Measurements from ENCODE around the gene TVP23C. TPM values are rescaled to one million over a fixed set of nuclear protein-coding genes. Genes with fewer than 3 reads are reported as not detected.
A peak's percentile ranks its signal among the peaks of the same experiment; 100 is the strongest.

TVP23C gene
- total RNA-seq, 1 experiment from 2014 or later: 16.9 TPM

GRCh38 chr17:15465045-15465701 lies 98.1 kb downstream of the TVP23C start:
- no peak overlapping the region for H2AK5ac ChIP-seq (ENCODE audit: insufficient read length, low read length)
- H3K9ac ChIP-seq (ENCODE audit: extremely low read depth, insufficient read length, low read length): no peak overlapping the region
- peak overlapping the region; percentile 27 for H3K56ac ChIP-seq (ENCODE audit: insufficient read length, low read depth, low read length)

More at GRCh38 chr17:15465045-15465701, 98.1 kb downstream of the TVP23C start:
- Mint-ChIP-seq H3K27me3 (ENCODE audit: low read depth) (no peaks in the 10 kb centered on the region), H3K9me3 (peaks cover 0 to 2% of the 10 kb centered on the region in 2 experiments; a peak in 3 of 5 replicates), H3K4me1 (peaks cover 4 to 6% of the 10 kb centered on the region in 2 experiments), H3K36me3 (ENCODE audit: insufficient read depth in 1 of 3, low read depth in 3 of 3) (peaks cover 0 to 7% (median 3%) of the 10 kb centered on the region in 3 experiments; a peak in 5 of 7 replicates), H3K27ac (no peak overlapping the region), H3K4me3 (no peak overlapping the region)
- no peak overlapping the region for H3K4ac ChIP-seq (ENCODE audit: low read depth, low read length)
- no peaks in the 10 kb centered on the region for H4K20me1 ChIP-seq (ENCODE audit: control insufficient read depth, insufficient read depth, insufficient read length)
- no peak overlapping the region for H2BK5ac ChIP-seq (ENCODE audit: insufficient read length, low read length)
- H2BK120ac ChIP-seq (ENCODE audit: low read depth, low read length, poor library complexity, severe bottlenecking): no peak overlapping the region
- H3K27ac ChIP-seq (ENCODE audit: insufficient read length, low read depth, low read length): no peak overlapping the region
- H2AFZ ChIP-seq (ENCODE audit: low read length): no peak overlapping the region
- H2BK12ac ChIP-seq (ENCODE audit: insufficient read length, low read depth, low read length): no peak overlapping the region
- no peak overlapping the region for H2BK15ac ChIP-seq (ENCODE audit: low read depth, low read length)
- H3K9me3 ChIP-seq (ENCODE audit: control insufficient read depth, low read depth, low read length): no peaks in the 10 kb centered on the region
- H3K18ac ChIP-seq (ENCODE audit: insufficient read length, low read depth, low read length): peak overlapping the region; percentile 1
- H3K79me1 ChIP-seq (ENCODE audit: insufficient read depth, low read depth, low read length, poor library complexity, severe bottlenecking): no peaks in the 10 kb centered on the region
- TF ChIP-seq, protein P1, sequence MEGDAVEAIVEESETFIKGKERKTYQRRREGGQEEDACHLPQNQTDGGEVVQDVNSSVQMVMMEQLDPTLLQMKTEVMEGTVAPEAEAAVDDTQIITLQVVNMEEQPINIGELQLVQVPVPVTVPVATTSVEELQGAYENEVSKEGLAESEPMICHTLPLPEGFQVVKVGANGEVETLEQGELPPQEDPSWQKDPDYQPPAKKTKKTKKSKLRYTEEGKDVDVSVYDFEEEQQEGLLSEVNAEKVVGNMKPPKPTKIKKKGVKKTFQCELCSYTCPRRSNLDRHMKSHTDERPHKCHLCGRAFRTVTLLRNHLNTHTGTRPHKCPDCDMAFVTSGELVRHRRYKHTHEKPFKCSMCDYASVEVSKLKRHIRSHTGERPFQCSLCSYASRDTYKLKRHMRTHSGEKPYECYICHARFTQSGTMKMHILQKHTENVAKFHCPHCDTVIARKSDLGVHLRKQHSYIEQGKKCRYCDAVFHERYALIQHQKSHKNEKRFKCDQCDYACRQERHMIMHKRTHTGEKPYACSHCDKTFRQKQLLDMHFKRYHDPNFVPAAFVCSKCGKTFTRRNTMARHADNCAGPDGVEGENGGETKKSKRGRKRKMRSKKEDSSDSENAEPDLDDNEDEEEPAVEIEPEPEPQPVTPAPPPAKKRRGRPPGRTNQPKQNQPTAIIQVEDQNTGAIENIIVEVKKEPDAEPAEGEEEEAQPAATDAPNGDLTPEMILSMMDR (conservative IDR thresholded peaks at IDR 0.05): no peak
- H4K91ac ChIP-seq (ENCODE audit: insufficient read length, low read depth, low read length): no peak overlapping the region
- WGBS (ENCODE audit: extremely low coverage, insufficient read length, low lambda C conversion rate): no CpG with 5 or more reads among the region's 2 CpGs
- H3K14ac ChIP-seq (ENCODE audit: insufficient read depth, low read length): no peak overlapping the region
- no peak overlapping the region for H2BK20ac ChIP-seq (ENCODE audit: low read depth, low read length, poor library complexity, severe bottlenecking)
- no peak overlapping the region for H4K5ac ChIP-seq (ENCODE audit: insufficient read length, low read depth, low read length)
- no peak overlapping the region for H3K23ac ChIP-seq (ENCODE audit: insufficient read length, low read depth, low read length)
- H3K79me2 ChIP-seq (ENCODE audit: insufficient read depth, low read length): no peaks in the 10 kb centered on the region
- no peaks in the 10 kb centered on the region for H3K27me3 ChIP-seq (ENCODE audit: insufficient read depth, low read length)
- H3T11ph ChIP-seq (ENCODE audit: low read length): no peak overlapping the region
- no peak for DNase-seq
- no peaks in the 10 kb centered on the region for H3K23me2 ChIP-seq (ENCODE audit: insufficient read length, low read depth, low read length, poor library complexity, severe bottlenecking)
- H4K8ac ChIP-seq (replicated peaks; ENCODE audit: insufficient read length, low read depth, low read length): peak overlapping the region; percentile 44
- H3K4me2 ChIP-seq (ENCODE audit: insufficient read depth, insufficient read length, low read length): no peak overlapping the region
- H3K4me1 ChIP-seq (ENCODE audit: insufficient read depth, low read length): peaks cover 3% of the 10 kb centered on the region; the same call in 1 of the 2 replicates

Data from H9 (cell line).